GM12875 (cell line): ENCODE results near the gene NFIX.

Source experiments
- H3K4me3 ChIP-seq: one replicate; pipeline ENCODE4 v1.5.1; 2011; ENCODE audit warnings: low read depth, low read length, control low read depth
- TF ChIP-seq, protein P1 (sequence below): IDR thresholded peaks from 2 replicates; pipeline ENCODE4 v1.5.1; 2011; ENCODE audit warnings: low read depth, mild to moderate bottlenecking, control low read depth, inconsistent platforms, low read length, moderate library complexity, borderline replicate concordance; ENCODE audit not compliant: insufficient read depth

Gene NFIX

GRCh38 chr19:13022111-13022858 lies 27.0 kb downstream of the NFIX start:
- TF ChIP-seq, protein P1, sequence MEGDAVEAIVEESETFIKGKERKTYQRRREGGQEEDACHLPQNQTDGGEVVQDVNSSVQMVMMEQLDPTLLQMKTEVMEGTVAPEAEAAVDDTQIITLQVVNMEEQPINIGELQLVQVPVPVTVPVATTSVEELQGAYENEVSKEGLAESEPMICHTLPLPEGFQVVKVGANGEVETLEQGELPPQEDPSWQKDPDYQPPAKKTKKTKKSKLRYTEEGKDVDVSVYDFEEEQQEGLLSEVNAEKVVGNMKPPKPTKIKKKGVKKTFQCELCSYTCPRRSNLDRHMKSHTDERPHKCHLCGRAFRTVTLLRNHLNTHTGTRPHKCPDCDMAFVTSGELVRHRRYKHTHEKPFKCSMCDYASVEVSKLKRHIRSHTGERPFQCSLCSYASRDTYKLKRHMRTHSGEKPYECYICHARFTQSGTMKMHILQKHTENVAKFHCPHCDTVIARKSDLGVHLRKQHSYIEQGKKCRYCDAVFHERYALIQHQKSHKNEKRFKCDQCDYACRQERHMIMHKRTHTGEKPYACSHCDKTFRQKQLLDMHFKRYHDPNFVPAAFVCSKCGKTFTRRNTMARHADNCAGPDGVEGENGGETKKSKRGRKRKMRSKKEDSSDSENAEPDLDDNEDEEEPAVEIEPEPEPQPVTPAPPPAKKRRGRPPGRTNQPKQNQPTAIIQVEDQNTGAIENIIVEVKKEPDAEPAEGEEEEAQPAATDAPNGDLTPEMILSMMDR: no peak
- no peak overlapping the region for H3K4me3 ChIP-seq

- H3K4me3 ChIP-seq: peak overlapping the region; percentile 48
- TF ChIP-seq, protein P1: no peak
These were observed 27.8 kb downstream of the NFIX start for GRCh38 chr19:13022859-13023636.

- TF ChIP-seq, protein P1: no peak
- no peak overlapping the region for H3K4me3 ChIP-seq
These were observed 28.4 kb downstream of the NFIX start for GRCh38 chr19:13023656-13024055.

DNA sequence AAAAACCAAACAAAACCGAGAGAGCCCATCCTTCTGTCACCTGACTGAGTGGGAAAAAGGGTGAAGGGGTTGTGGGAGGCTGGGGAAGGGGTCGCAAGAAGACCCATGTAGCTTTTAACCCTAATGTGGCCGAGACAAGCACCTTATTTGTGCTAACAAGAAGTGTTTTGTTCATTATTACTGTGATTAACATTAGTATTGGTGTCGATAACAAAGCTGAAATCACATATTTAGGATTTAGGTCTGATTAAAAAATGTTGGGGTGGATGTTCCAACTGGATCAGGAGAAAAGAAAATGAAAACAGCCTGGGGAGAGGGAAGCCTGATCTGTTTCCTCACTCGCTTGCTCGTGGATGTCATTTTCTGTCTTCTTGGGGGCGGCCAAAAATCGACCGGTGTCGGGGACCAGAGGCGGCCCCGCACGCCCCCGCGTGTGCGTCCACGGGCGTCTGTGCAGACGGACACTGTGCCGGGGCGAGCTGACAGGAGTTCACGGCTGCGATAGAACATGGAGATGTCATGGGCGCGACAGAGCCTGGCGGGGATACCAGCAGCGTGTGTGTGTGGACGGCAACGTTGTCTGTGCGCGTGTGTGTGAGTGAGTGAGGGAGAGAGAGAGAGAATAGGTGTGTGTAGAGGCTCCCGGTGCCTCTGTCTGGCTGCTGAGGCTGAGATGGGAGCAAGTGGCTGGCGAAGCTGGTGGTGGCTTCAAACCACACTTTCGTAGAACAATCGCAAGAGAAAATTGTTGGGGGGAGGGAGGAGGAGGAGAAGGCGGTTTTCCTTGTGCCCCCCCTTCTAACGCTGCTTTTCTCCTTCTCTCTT lies 29.1 kb downstream of the NFIX start:
- TF ChIP-seq, protein P1: no peak
- no peak overlapping the region for H3K4me3 ChIP-seq

DNA sequence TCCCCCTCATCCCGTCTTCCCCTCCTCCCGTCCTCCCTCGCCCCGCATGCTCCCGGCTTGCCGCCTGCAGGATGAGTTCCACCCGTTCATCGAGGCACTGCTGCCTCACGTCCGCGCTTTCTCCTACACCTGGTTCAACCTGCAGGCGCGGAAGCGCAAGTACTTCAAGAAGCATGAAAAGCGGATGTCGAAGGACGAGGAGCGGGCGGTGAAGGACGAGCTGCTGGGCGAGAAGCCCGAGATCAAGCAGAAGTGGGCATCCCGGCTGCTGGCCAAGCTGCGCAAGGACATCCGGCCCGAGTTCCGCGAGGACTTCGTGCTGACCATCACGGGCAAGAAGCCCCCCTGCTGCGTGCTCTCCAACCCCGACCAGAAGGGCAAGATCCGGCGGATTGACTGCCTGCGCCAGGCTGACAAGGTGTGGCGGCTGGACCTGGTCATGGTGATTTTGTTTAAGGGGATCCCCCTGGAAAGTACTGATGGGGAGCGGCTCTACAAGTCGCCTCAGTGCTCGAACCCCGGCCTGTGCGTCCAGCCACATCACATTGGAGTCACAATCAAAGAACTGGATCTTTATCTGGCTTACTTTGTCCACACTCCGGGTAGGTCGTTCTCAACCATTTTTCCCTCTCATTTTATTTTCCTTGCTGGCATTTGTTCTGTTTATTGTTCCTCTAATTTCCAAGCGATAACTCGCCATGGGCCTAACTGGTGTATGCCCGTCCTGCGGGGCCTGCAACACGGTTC lies 29.8 kb downstream of the NFIX start:
- TF ChIP-seq, protein P1: no peak
- no peak overlapping the region for H3K4me3 ChIP-seq

DNA sequence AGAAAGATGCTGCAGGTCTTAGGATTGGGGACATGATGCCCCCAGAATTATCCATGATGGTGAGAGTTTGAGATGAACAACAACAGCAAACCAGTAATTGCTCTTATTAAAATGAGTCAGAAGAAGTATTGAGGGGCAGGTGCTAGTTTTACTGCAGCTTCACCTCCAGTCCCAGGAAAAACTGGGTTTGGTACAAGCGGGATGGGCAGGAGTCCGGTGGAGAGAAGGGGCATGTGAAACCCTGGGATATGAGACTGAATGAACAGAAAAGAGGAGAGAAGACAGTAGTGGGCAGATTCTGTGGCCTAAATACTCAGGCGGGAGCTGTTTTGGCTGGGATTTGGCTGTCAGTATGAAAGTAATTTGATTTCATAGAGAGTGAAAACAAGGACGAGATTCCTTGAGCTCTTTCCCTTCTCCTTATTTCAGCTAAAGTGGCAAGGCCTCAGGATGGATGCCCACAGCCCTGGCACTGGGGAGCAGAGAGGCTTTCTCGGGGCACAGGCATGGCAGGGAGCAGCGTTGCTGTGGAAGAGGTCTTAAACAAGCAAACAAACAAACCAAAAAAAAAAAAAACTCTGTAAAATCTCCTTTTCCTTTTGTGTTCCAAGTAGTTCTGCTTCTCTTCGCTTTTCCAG lies 30.7 kb downstream of the NFIX start:
- no peak overlapping the region for H3K4me3 ChIP-seq
- TF ChIP-seq, protein P1: no peak
